ENCODE data around the gene SLAMF8.

Gene SLAMF8

GRCh38 chr1:159821171-159821867 lies 5.4 kb upstream of the SLAMF8 start:
- DNase-seq: peak; percentile 41

- peak; percentile 43 for DNase-seq
These were observed 3.3 kb upstream of the SLAMF8 start for GRCh38 chr1:159823406-159823805.

GRCh38 chr1:159825564-159825963 lies 1.1 kb upstream of the SLAMF8 start:
- no peak for DNase-seq

- DNase-seq: no peak
These were observed 423 bp downstream of the SLAMF8 start for GRCh38 chr1:159827102-159827490.

- DNase-seq: no peak
These were observed 876 bp downstream of the SLAMF8 start for GRCh38 chr1:159827549-159827948.

- DNase-seq: no peak
These were observed 1.5 kb downstream of the SLAMF8 start for GRCh38 chr1:159828176-159828575.

- DNase-seq: no peak
These were observed 2.1 kb downstream of the SLAMF8 start for GRCh38 chr1:159828581-159829272.

GRCh38 chr1:159829273-159829634 lies 2.6 kb downstream of the SLAMF8 start:
- DNase-seq: peak; percentile 71

- DNase-seq: no peak
These were observed 3.3 kb downstream of the SLAMF8 start for GRCh38 chr1:159829822-159830465.

- no peak for DNase-seq
These were observed 4.0 kb downstream of the SLAMF8 start for GRCh38 chr1:159830722-159831121.

- DNase-seq: no peak
These were observed 4.9 kb downstream of the SLAMF8 start for GRCh38 chr1:159831412-159832141.

- DNase-seq: no peak
These were observed 5.6 kb downstream of the SLAMF8 start for GRCh38 chr1:159832309-159832708.

GRCh38 chr1:159835356-159835755 lies 8.7 kb downstream of the SLAMF8 start:
- no peak for DNase-seq

- no peak for DNase-seq
These were observed 9.3 kb downstream of the SLAMF8 start for GRCh38 chr1:159835862-159836525.

GRCh38 chr1:159838715-159839114 lies 12.0 kb downstream of the SLAMF8 start:
- no peak for DNase-seq

- no peak for DNase-seq
These were observed 12.6 kb downstream of the SLAMF8 start for GRCh38 chr1:159839116-159839849.

- no peak for DNase-seq
These were observed 15.1 kb downstream of the SLAMF8 start for GRCh38 chr1:159841749-159842148.

- DNase-seq: no peak
These were observed 16.8 kb downstream of the SLAMF8 start for GRCh38 chr1:159843459-159843858.

GRCh38 chr1:159845751-159846629 lies 19.3 kb downstream of the SLAMF8 start:
- DNase-seq: no peak

- DNase-seq: no peak
These were observed 20.6 kb downstream of the SLAMF8 start for GRCh38 chr1:159847231-159847630.

GRCh38 chr1:159848326-159848725 lies 21.7 kb downstream of the SLAMF8 start:
- DNase-seq: no peak
